SK-N-SH (cell line): Measurements from ENCODE around the gene RPL28.

Source experiments
- ELF1 ChIP-seq: IDR thresholded peaks from 2 replicates; pipeline ENCODE4 v1.4.0; 2012
- JUND ChIP-seq: IDR thresholded peaks from 2 replicates; pipeline ENCODE4 v1.4.0; 2012
- RCOR1 ChIP-seq: fragments of 150-350 bp; IDR thresholded peaks from 2 replicates; pipeline ENCODE4 v1.6.1; 2017; ENCODE audit warnings: antibody characterized with exemption, low read length
- TF ChIP-seq, protein P1 (sequence below): fragments of 200-600 bp; sonication (generic); IDR thresholded peaks from 2 replicates; pipeline ENCODE4 v1.6.1; 2017; ENCODE audit warnings: antibody characterized with exemption, mild to moderate bottlenecking, moderate library complexity
- TF ChIP-seq, protein P2 (sequence below): IDR thresholded peaks from 2 replicates; pipeline ENCODE4 v1.4.0; 2012; ENCODE audit warnings: low read depth

DNA sequence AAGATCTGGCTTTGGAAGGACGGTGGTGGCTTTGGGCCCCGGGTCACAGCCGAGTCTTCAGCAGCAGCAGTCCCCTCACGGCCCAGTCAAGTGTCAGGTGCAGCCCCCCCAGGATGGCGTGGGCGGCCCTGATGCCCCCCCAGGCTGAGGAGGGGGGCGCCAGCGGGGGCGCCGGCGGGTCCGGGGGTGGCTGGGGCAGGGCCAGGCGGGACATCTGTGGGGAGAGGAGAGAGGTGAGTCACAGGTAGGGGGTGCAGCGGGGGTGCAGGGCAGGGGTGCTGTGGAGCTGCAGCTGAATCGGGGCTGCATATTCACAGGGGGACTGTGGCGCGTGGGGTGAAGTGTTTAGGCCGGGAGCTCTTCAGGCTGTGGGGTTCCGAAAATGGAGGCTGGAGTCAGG, 19.8 kb upstream of the RPL28 start:
- TF ChIP-seq, protein P1, sequence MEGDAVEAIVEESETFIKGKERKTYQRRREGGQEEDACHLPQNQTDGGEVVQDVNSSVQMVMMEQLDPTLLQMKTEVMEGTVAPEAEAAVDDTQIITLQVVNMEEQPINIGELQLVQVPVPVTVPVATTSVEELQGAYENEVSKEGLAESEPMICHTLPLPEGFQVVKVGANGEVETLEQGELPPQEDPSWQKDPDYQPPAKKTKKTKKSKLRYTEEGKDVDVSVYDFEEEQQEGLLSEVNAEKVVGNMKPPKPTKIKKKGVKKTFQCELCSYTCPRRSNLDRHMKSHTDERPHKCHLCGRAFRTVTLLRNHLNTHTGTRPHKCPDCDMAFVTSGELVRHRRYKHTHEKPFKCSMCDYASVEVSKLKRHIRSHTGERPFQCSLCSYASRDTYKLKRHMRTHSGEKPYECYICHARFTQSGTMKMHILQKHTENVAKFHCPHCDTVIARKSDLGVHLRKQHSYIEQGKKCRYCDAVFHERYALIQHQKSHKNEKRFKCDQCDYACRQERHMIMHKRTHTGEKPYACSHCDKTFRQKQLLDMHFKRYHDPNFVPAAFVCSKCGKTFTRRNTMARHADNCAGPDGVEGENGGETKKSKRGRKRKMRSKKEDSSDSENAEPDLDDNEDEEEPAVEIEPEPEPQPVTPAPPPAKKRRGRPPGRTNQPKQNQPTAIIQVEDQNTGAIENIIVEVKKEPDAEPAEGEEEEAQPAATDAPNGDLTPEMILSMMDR = no peak
- TF ChIP-seq, protein P2, sequence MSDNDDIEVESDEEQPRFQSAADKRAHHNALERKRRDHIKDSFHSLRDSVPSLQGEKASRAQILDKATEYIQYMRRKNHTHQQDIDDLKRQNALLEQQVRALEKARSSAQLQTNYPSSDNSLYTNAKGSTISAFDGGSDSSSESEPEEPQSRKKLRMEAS = no peak
- TF ChIP-seq RCOR1 (no peak), JUND (no peak), ELF1 (no peak)
